Occipital lobe (tissue), 2 donors: ENCODE data around the gene MORN4. TPM values are rescaled to one million over a fixed set of nuclear protein-coding genes. Genes with fewer than 3 reads are reported as not detected.
"Not testable (repeated sequence)": the region's sequence is repeated elsewhere in the genome, so short reads cannot be mapped to it uniquely, and the experiment has no call there.

Source experiments
- DNase-seq: peaks from one replicate; lab custom pipeline; 2025; lab: John Stamatoyannopoulos, UW
- total RNA-seq: library from RNA; depleted of rRNA; stranded (reverse); fragments of >200 nt; gene quantifications from one replicate; pipeline ENCODE4 v1.2.3, GENCODE V29; 2014

MORN4 gene
- 36.8 TPM for total RNA-seq

GRCh38 chr10:97632949-97633884, at the start of gene MORN4:
Gene MORN4, minus strand, starts transcription at chr10:97633500. Its CDS starts 13,847 bp downstream, at chr10:97619653.
- peak; percentile 94 for DNase-seq

DNA sequence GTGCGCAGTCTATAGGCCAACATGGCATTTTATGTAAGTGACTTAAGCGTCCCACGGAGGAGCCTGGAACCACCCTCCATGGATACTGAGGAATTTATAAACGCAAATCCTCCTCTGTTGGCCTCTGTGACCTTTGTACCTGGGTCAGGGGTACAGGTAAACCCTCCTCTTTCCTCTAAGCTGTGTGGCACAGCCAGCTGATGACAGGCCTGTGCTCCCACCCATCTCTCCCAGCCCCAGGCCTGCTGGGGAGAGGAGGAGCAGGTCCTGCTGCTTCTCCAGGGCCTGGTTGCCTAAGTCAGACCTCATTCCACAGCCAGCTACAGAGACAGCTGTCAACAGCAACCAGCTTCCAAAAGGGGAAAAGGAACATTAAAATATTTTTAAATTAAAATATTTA, 48.7 kb upstream of the MORN4 start:
- no peak for DNase-seq

- no peak for DNase-seq
Observed at GRCh38 chr10:97679594-97679993, 46.3 kb upstream of the MORN4 start.

- DNase-seq: no peak
Observed at GRCh38 chr10:97676770-97677581, 43.7 kb upstream of the MORN4 start.

DNA sequence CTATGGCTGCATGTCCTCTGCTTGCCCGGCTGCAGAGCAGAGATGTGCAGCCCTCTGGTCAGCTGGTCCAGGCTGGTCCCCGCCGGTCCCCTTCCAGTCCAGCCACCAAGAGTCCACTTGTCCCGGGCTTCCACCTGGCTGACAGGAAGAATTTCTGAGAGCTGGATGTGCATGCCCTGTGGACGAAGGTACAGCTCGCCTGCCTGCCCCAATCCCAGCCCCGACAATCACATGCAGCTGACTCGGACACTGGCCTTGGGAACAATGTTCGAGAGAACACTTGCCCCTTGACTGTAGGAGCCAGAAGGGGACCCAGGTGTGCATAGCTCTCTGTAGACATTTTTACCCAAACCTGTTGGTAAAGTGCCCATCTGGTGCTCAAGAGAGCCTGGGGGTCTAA, 41.9 kb upstream of the MORN4 start:
- DNase-seq: no peak

- peak; percentile 72 for DNase-seq
Observed at GRCh38 chr10:97673736-97674525, 40.6 kb upstream of the MORN4 start.

DNA sequence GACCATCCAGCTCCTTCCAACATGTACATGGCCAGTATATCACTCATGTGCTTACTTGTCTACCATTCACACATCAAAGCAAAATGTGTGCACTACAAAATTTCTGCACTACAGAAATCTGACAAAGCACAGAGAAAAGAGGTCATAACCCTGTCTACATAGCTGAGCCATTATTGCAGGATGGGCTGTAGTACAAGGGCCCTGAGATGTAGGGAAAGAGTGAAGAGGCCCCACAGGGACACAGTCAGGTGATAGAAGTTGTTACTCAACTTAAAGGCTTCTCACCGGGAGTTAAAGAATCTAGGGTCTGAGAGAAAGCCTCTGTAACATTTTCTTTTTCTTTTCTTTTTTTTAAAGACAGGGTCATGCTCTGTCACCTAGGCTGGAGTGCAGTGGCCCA, 36.3 kb upstream of the MORN4 start:
- DNase-seq: no peak

DNA sequence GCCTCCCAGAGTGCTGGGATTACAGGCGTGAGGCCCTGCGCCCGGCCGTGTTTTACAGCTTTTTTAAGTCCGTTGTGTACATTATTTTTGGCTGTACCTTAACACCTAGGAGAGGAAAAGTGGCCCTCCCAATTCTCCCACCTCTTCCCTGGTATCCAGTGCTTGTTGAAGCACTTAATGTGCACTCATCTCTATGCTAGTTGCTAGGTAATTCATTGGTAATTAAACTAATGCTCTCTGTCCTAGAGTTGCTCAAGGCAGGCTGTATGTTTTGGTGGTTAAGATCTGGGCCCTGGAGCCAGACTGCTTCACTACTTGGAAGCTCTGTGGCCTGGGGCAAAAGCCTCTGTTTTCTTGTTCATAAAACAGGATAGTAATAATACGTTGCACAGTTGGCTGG, 34.2 kb upstream of the MORN4 start:
- no peak for DNase-seq

DNA sequence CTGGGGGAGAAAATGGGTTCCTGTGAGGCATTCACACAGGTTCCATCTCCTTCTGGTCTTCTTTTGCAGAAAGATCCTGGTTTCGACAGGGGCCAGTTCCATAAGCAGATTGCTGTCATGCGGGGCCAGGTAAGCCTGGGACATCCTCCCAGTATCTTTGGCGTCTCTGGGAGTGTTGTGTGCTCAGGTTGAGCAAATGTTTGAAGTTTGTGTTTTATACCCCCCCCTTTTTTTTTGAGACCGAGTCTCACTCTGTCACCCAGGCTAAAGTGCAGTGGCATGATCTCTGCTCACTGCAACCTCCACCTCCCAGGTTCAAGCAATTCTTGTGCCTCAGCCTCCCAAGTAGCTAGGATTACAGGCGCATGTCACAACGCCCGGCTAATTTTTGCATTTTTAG, 33.7 kb upstream of the MORN4 start:
- no peak for DNase-seq

GRCh38 chr10:97664282-97664850, 31.1 kb upstream of the MORN4 start:
- DNase-seq: no peak

- no peak for DNase-seq
Observed at GRCh38 chr10:97659589-97659988, 26.3 kb upstream of the MORN4 start.

DNA sequence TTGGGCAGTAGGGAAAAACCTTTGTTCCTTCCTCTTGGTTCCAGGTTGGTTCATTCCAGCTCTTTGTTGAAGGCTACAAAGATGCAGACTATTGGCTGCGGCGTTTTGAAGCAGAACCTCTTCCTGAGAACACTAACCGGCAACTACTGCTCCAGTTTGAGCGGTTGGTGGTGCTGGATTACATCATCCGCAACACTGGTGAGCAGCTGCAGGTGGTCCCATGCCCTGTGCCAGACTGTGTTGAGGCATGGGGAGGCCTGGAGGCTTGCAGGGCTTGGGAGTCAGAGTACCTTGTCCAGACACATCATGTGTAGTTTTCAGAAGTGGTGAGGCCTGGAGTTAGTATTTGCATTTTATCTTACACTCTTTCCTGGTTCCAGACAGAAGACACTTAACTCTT, 23.5 kb upstream of the MORN4 start:
- no peak for DNase-seq

DNA sequence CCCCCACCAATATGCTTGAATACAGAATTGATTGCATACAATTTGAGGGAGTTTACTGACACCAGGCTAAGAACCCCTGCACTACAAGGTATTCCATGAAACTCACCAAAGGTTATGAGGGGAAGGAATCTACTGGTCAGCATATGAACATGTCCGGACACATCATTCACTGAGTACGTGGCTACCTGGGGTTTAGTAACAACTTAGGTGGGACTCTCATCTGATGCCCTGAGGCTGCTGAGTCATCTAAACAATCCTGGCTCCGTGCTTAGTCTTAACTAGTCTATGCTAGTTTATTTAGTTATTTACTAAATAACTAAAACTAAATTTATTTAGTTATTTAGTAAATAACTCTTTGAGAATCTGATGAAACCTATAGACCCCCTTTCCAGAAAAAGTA, 18.5 kb upstream of the MORN4 start:
- DNase-seq: no peak

DNA sequence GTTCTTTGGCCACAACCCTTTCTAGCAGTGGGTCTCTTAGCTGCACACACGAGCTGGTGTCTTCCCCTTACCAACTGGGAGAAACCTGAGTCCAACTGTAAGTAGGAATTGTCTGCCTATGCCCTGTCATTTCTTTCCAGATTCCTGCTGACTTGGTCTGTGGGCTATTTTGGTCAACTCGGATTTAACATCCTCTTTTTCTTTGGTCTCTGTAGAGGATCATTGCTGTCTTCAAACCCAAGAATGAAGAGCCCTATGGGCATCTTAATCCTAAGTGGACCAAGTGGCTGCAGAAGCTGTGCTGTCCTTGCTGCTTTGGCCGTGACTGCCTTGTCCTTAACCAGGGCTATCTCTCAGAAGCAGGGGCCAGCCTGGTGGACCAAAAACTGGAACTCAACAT, 17.4 kb upstream of the MORN4 start:
- DNase-seq: no peak

DNA sequence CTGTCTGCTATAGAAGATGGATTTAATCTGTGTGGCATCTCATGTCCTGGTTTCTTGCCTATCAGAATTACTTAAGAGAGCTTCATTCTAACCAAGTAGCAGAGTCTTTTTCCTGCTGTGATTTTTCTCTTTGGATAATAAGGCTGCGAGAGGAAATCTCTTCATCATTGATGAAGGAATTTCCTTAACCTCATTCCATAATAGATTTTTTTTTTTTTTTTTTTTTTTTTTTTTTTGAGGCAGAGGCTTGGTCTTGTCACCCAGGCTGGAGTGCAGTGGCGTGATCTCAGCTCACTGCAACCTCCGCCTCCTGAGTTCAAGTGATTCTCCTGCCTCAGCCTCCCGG, 16.1 kb upstream of the MORN4 start:
- DNase-seq: not testable (repeated sequence)

DNA sequence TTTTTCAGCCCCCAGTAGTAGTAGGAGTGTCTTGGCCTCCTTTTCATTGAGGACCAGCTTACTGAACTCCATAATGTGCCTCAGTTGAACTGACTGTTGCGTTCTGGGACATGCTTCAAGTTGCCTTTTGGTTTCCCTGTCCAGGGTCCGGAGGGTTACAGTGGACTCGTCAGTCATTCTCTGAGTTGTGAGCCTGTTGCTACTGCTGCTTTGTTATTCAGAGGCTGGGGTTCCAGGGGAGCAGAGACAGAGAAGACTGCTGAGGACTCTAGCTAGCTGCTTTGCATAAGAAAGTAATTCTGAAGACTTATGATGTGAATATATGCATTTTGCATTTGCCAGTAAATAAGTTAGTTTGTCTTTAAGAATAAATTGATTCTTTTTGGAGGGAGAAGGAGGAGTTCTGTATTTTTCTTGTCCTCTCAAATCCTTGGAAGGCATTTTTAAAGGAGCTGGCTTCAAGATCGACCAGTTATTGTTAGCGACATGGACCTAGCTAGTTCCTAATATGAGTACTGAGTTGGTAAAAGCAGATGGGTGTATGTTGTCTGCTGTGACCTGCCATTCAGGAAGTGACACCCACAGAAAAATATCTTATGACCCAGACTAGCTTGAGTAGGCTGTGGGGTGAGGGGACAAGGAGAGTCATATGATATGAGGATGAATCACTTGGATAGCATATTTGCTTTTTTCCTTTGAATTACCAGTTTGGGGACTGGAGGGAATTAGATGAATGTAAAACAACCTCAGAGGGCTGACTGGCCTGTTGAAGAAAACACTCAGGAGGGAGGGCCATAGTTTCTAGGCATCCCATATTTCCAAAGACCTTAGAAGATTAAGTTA, 15.5 kb upstream of the MORN4 start:
- no peak for DNase-seq

GRCh38 chr10:97647556-97647955, 14.3 kb upstream of the MORN4 start:
- DNase-seq: no peak

DNA sequence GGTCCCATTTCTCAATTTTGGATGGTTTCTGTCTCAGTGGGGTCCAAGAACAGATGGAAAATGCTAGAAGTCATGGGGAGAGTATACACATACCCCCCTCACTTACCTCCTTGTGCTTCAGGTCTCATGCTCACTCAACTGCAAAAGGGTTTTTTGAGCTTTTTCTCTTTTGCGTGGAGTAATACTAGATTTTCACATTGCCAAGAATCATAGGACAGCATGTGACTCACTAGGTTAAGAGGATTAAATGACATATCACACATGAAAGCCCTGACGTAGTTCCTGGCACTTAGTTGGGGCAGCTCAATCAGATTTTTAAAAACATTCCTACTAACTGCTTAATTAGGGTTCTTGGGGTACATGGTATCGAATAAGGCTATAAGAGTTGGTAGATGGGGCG, 11.6 kb upstream of the MORN4 start:
- no peak for DNase-seq

DNA sequence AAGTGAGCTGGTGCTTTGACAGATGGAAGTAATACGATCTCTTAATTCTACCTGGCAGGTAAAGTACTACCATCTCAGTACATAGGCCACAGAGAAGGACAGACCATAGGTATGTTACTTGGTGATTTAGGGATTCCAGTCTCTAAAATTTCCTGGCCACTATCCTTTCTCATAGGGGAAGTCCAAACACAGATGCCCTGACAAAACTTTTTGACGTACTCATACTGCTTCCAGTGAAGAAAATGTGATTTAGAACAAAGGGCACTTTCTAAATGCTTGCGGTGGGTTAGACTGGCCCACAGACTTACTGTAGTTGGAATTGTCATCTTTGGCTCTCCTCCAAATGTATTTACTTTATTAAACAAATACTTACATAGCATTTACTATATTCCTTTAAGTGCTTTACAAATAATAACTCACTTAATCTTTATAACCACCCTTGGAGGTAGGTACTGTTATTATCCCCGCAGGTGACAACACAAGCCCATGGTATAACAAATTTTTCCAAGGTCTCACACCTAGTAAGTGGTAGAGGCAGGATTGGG, 10.2 kb upstream of the MORN4 start:
- DNase-seq: no peak

GRCh38 chr10:97642471-97643159, 9.3 kb upstream of the MORN4 start:
- DNase-seq: not testable (repeated sequence)
